Measurements from ENCODE around the gene CLEC3A. TPM values are rescaled to one million over a fixed set of nuclear protein-coding genes. Genes with fewer than 3 reads are reported as not detected.

The CLEC3A gene
- total RNA-seq, 2 experiments from 2014 or later, result not detected

GRCh38 chr16:78081341-78081740 is 59.0 kb downstream of the CLEC3A start:
- Mint-ChIP-seq H3K4me3 (no peak overlapping the region), H3K27me3 (ENCODE audit: low read depth) (peaks cover 6% of the 10 kb centered on the region), H3K4me1 (ENCODE audit: low read depth) (no peaks in the 10 kb centered on the region), H3K36me3 (ENCODE audit: low read depth) (no peaks in the 10 kb centered on the region), H3K27ac (no peak overlapping the region), H3K9me3 (no peaks in the 10 kb centered on the region)
- CTCF ChIA-PET, result no interaction called here
- intact Hi-C loops (cut with micrococcal nuclease), result no loop called here
- no peak for DNase-seq

Other genes starting within 250 kb of the CLEC3A start
- not detected for gene VAT1L, start 234.0 kb upstream of the CLEC3A start, total RNA-seq
- gene WWOX, start 77.1 kb downstream of the CLEC3A start, total RNA-seq, result 10 to 100 TPM; 20.2 to 21.4 TPM

All from activated naive CD4-positive, alpha-beta T cell treated with anti-CD3 and anti-CD28 coated beads for 36 hours (primary cell).